Endothelial cell (in vitro differentiated cells): Measurements from ENCODE around the gene STK40. TPM values are rescaled to one million over a fixed set of nuclear protein-coding genes. Genes with fewer than 3 reads are reported as not detected.

Experiments used
- DNase-seq: peaks from one replicate; pipeline ENCODE4 v3.0.0; 2021; ENCODE audit warnings: low spot score
- H3K27ac Mint-ChIP-seq: one replicate; pipeline ENCODE4 v1.8.0; 2021; ENCODE audit warnings: mixed read lengths, inconsistent platforms; ENCODE audit not compliant: unreplicated experiment
- H3K27me3 Mint-ChIP-seq: one replicate; pipeline ENCODE4 v1.8.0; 2021; ENCODE audit warnings: mild to moderate bottlenecking, moderate library complexity, mixed read lengths, inconsistent platforms; ENCODE audit not compliant: unreplicated experiment
- H3K36me3 Mint-ChIP-seq: one replicate; pipeline ENCODE4 v1.8.0; 2021; ENCODE audit warnings: mild to moderate bottlenecking, low read depth, mixed read lengths, inconsistent platforms; ENCODE audit not compliant: unreplicated experiment
- H3K4me1 Mint-ChIP-seq: one replicate; pipeline ENCODE4 v1.8.0; 2021; ENCODE audit warnings: mild to moderate bottlenecking, mixed read lengths, inconsistent platforms; ENCODE audit not compliant: unreplicated experiment
- H3K4me3 Mint-ChIP-seq: one replicate; pipeline ENCODE4 v1.8.0; 2021; ENCODE audit warnings: mild to moderate bottlenecking, mixed read lengths, inconsistent platforms; ENCODE audit not compliant: unreplicated experiment
- H3K9me3 Mint-ChIP-seq: one replicate; pipeline ENCODE4 v1.8.0; 2021; ENCODE audit warnings: mixed read lengths, inconsistent platforms; ENCODE audit not compliant: unreplicated experiment
- CTCF ChIP-seq: fragments of 200-600 bp; sonication (generic); IDR thresholded peaks from one replicate; pipeline ENCODE4 v1.5.0; 2021; ENCODE audit warnings: antibody characterized with exemption; ENCODE audit not compliant: unreplicated experiment
- total RNA-seq: library from RNA; stranded (reverse); fragmentation: NEBNext Ultra II Directional; extraction: Animal tissue kit (Norgen Biotek cat#: 25700); gene quantifications from one replicate; pipeline ENCODE4 v1.2.1, GENCODE V29; 2021; ENCODE audit not compliant: unreplicated experiment

The STK40 gene
- total RNA-seq, 1 donor from 2014 or later, result 37.3 TPM

- Mint-ChIP-seq H3K36me3 (no peaks in the 10 kb centered on the region), H3K27me3 (no peaks in the 10 kb centered on the region), H3K4me3 (no peak overlapping the region), H3K9me3 (no peaks in the 10 kb centered on the region), H3K4me1 (peaks cover 9% of the 10 kb centered on the region), H3K27ac (no peak overlapping the region)
- TF ChIP-seq CTCF, result no peak
- DNase-seq, result no peak
These were observed 32.2 kb upstream of the STK40 start for GRCh38 chr1:36417931-36418330.

DNA sequence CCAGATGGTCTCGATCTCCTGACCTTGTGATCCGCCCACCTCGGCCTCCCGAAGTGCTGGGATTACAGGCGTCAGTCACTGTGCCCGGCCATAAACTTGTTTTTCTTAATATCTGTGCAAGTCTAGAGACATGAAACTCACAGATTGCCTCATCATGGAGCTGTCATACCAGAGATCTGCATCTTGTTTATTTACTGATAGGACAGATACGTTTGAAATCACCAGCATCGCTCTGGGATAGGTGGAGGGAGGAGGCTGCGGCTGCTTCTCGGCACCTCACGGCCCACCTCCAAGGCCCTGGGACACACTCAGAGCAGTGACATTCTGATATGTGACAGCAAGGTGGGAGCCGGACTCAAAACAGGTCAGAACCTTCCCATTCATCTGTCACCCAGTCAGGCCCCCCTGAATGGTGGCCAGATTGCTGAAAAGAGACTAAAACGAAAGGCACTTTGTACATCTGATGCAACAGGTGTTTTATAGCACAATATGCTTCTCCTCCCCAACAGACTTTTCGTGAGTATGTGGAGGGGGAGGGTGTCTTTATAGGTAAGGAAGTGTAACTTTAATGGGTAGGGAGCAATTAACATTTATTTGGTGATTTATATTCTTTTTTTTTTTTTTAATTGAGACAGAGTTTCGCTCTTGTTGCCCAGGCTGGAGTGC, 30.1 kb upstream of the STK40 start:
- H3K4me3 Mint-ChIP-seq, result no peak overlapping the region
- TF ChIP-seq CTCF, result no peak
- H3K36me3 Mint-ChIP-seq, result peaks cover 4% of the 10 kb centered on the region
- no peaks in the 10 kb centered on the region for H3K9me3 Mint-ChIP-seq
- H3K4me1 Mint-ChIP-seq, result peaks cover 6% of the 10 kb centered on the region
- peak overlapping the region; percentile 42 for H3K27ac Mint-ChIP-seq
- H3K27me3 Mint-ChIP-seq, result no peaks in the 10 kb centered on the region
- no peak for DNase-seq

DNA sequence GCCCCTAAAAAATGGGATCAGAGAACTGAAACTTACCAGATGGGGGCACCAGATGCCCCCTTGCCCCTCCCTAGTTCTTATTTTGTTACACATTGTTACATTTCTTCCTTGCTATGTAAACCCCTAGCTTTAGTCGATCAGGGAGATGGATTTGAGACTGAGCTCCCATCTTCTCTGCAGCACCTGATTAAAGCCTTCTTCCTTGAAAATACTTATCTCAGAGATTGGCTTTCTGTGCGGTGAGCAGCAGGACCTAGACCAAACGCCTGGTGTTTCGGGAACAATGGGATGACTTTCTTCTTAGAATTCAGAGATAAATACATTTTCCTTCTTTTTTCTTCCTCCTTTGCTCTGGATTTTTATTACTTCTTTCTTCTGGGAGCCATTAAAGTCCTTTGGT, 28.7 kb upstream of the STK40 start:
- DNase-seq, result no peak
- H3K36me3 Mint-ChIP-seq, result peaks cover 4% of the 10 kb centered on the region
- H3K27ac Mint-ChIP-seq, result no peak overlapping the region
- H3K9me3 Mint-ChIP-seq, result no peaks in the 10 kb centered on the region
- no peaks in the 10 kb centered on the region for H3K27me3 Mint-ChIP-seq
- no peak for TF ChIP-seq CTCF
- H3K4me3 Mint-ChIP-seq, result no peak overlapping the region
- no peaks in the 10 kb centered on the region for H3K4me1 Mint-ChIP-seq

DNA sequence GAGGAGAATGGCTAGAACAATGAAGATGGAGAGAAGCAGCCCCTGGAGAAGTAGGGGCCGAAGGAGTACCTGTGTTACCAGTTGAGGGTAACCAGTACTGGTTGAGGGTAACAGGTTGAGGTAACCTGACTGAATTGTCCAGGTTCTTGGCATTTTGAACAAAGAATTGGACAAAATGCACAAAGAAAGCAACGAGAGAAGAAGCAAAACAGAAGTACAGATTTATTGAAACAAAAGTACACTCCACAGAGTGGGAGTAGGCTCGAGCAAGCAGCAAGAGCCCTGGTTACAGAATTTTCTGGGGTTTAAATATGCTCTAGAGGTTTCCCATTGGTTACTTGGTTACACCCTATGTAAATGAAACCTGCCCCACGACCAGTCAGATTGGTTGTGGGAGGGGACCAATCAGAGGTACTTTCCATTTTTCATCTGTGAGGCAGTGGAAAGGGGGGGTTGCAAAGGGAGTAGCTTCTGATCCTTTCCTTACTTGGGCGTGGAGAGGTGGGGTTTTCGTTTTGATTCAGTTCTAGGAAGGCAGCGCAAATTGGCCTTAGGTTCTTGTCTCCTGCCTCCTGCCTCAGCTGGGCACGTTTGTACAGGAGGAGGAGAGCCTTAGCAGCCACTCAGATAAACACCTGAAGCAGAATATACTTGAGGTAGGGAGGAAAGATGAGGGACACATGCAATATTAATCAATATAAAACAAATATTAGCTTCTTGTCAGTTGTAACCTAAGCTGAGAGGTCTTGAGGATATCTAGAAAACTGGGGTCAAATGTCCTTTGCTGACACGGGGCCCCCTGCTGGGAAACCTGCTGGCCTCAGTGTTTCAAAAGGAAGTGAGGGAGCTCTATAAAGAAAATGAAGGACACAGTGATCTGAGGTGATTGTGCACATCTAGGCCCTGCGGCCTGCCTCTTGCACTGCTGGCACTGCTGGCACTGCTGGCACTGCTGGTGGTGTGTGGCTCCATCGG, 26.2 kb upstream of the STK40 start:
- DNase-seq, result no peak
- peaks cover 7% of the 10 kb centered on the region for H3K36me3 Mint-ChIP-seq
- no peak overlapping the region for H3K27ac Mint-ChIP-seq
- H3K27me3 Mint-ChIP-seq, result no peaks in the 10 kb centered on the region
- no peak for TF ChIP-seq CTCF
- H3K4me3 Mint-ChIP-seq, result no peak overlapping the region
- H3K4me1 Mint-ChIP-seq, result no peaks in the 10 kb centered on the region
- H3K9me3 Mint-ChIP-seq, result no peaks in the 10 kb centered on the region

GRCh38 chr1:36408479-36408878, 22.8 kb upstream of the STK40 start:
- DNase-seq, result no peak
- TF ChIP-seq CTCF, result no peak
- H3K4me1 Mint-ChIP-seq, result peaks cover 5% of the 10 kb centered on the region
- H3K9me3 Mint-ChIP-seq, result no peaks in the 10 kb centered on the region
- H3K27ac Mint-ChIP-seq, result no peak overlapping the region
- peaks cover 7% of the 10 kb centered on the region for H3K36me3 Mint-ChIP-seq
- no peak overlapping the region for H3K4me3 Mint-ChIP-seq
- peaks cover 2% of the 10 kb centered on the region for H3K27me3 Mint-ChIP-seq
